KMS-11 (cell line): ENCODE measurements around the gene KEAP1.

Source experiments
- H2AFZ ChIP-seq: fragments of 200-600 bp; sonication (generic); 2 replicates; pipeline ENCODE4 v1.6.1; 2016; ENCODE audit warnings: antibody characterized with exemption, mixed run types, low read depth
- H3K27ac ChIP-seq: fragments of 200-600 bp; sonication (generic); 2 replicates; pipeline ENCODE4 v1.6.1; 2016; ENCODE audit warnings: mild to moderate bottlenecking, mixed run types
- H3K27me3 ChIP-seq: fragments of 200-600 bp; sonication (generic); 2 replicates; pipeline ENCODE4 v1.6.1; 2017; ENCODE audit warnings: mild to moderate bottlenecking, low read depth, mixed run types, moderate library complexity; ENCODE audit not compliant: insufficient read depth
- H3K36me3 ChIP-seq: fragments of 200-600 bp; sonication (generic); 2 replicates; pipeline ENCODE4 v1.6.1; 2017; ENCODE audit warnings: mild to moderate bottlenecking, mixed run types; ENCODE audit not compliant: insufficient read depth
- H3K4me1 ChIP-seq: fragments of 200-600 bp; sonication (generic); 2 replicates; pipeline ENCODE4 v1.6.1; 2016; ENCODE audit warnings: mild to moderate bottlenecking, low read depth, mixed run types; ENCODE audit not compliant: poor library complexity, severe bottlenecking
- H3K4me2 ChIP-seq: fragments of 200-600 bp; sonication (generic); 2 replicates; pipeline ENCODE4 v1.7.0; 2016; ENCODE audit warnings: mild to moderate bottlenecking, mixed run types
- H3K4me3 ChIP-seq: fragments of 200-600 bp; sonication (generic); IDR thresholded peaks from 2 replicates; pipeline ENCODE4 v1.6.1; 2017; ENCODE audit warnings: low read depth, low read length, mixed read lengths; ENCODE audit not compliant: insufficient read depth
- H3K79me2 ChIP-seq: fragments of 200-600 bp; sonication (generic); 2 replicates; pipeline ENCODE4 v1.6.1; 2016; ENCODE audit warnings: low read depth, mixed run types; ENCODE audit not compliant: insufficient read depth
- H3K9ac ChIP-seq: fragments of 200-600 bp; sonication (generic); 2 replicates; pipeline ENCODE4 v1.6.1; 2016; ENCODE audit warnings: mild to moderate bottlenecking, mixed run types
- H4K20me1 ChIP-seq: fragments of 200-600 bp; sonication (generic); 2 replicates; pipeline ENCODE4 v1.6.1; 2016; ENCODE audit warnings: mild to moderate bottlenecking, mixed run types; ENCODE audit not compliant: insufficient read depth
- TF ChIP-seq, protein P1 (sequence below): fragments of 200-600 bp; sonication (generic); conservative IDR thresholded peaks from 2 replicates; pipeline ENCODE4 v1.6.1; 2017; ENCODE audit warnings: low read depth, mild to moderate bottlenecking, antibody characterized with exemption, low read length, moderate library complexity, mixed read lengths

The KEAP1 gene

DNA sequence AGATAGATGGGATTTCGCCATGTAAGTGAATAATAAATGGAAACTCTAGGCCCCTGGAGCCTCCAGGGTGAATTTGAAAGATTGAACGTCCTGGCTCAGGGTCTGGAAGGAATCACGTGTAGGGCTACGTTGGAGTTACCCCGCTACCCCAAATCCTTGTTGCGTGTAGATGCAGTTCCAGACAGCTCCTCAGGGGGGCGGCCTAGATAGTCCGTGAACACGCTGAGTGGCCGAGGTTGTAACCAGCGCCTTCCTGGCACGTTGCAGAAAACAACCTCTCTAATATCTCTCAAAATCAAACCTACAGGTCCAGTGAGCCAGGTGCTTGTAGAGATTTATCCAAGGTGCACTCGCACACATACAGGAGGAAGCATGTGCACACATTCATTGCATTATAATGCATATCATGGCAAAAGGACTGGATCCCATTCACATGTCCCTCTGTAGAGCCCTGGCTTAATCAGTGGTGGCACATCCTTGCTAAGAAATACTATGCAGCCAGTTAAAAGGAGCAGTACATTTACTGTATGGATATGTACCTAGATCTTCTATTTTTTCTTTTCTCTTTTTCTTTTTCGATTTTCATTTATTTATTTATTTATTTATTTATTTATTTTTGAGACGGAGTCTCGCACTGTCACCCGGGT lies 2.5 kb upstream of the KEAP1 start:
- H2AFZ ChIP-seq, result no peak overlapping the region
- H4K20me1 ChIP-seq, result no peaks in the 10 kb centered on the region
- no peak overlapping the region for H3K4me3 ChIP-seq
- H3K9ac ChIP-seq, result no peak overlapping the region
- no peaks in the 10 kb centered on the region for H3K27me3 ChIP-seq
- TF ChIP-seq, protein P1, sequence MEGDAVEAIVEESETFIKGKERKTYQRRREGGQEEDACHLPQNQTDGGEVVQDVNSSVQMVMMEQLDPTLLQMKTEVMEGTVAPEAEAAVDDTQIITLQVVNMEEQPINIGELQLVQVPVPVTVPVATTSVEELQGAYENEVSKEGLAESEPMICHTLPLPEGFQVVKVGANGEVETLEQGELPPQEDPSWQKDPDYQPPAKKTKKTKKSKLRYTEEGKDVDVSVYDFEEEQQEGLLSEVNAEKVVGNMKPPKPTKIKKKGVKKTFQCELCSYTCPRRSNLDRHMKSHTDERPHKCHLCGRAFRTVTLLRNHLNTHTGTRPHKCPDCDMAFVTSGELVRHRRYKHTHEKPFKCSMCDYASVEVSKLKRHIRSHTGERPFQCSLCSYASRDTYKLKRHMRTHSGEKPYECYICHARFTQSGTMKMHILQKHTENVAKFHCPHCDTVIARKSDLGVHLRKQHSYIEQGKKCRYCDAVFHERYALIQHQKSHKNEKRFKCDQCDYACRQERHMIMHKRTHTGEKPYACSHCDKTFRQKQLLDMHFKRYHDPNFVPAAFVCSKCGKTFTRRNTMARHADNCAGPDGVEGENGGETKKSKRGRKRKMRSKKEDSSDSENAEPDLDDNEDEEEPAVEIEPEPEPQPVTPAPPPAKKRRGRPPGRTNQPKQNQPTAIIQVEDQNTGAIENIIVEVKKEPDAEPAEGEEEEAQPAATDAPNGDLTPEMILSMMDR, result peak; percentile 62; the same call in 1 of the 2 replicates
- no peak overlapping the region for H3K4me2 ChIP-seq
- peaks cover 22% of the 10 kb centered on the region for H3K4me1 ChIP-seq
- H3K79me2 ChIP-seq, result peaks cover 17% of the 10 kb centered on the region
- no peaks in the 10 kb centered on the region for H3K36me3 ChIP-seq
- no peak overlapping the region for H3K27ac ChIP-seq

DNA sequence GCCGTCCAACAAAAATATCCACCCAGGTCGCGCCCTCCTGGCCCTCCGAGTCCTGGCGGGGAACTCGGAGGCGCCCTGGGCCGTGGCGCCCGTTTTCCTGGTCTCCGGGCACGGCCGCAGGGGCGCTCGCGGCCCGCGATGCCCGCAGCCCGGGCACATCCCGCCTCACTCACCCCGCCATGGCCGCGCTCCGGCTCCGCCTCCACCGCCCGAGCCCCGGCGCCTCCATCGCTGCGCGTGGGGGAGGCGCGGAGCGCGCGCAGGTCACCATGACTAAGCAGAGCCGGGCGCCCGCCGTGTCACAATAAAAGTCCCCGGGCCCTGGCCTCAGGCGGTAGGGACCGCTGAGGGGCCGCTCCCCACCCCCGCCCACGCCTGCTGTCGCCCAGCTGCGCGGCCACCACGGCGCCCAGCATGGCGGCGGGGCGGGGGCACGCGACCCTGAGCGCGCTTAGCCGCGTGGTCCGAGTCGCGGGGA lies 593 bp downstream of the KEAP1 start:
- Histone ChIP-seq H4K20me1 (no peaks in the 10 kb centered on the region), H2AFZ (peak overlapping the region; percentile 80), H3K4me1 (peaks cover 41% of the 10 kb centered on the region), H3K4me2 (peak overlapping the region; percentile 100), H3K36me3 (no peaks in the 10 kb centered on the region), H3K27me3 (no peaks in the 10 kb centered on the region), H3K79me2 (peaks cover 48% of the 10 kb centered on the region), H3K4me3 (no peak overlapping the region), H3K9ac (peak overlapping the region; percentile 99), H3K27ac (peak overlapping the region; percentile 96)
- TF ChIP-seq, protein P1, result no peak

DNA sequence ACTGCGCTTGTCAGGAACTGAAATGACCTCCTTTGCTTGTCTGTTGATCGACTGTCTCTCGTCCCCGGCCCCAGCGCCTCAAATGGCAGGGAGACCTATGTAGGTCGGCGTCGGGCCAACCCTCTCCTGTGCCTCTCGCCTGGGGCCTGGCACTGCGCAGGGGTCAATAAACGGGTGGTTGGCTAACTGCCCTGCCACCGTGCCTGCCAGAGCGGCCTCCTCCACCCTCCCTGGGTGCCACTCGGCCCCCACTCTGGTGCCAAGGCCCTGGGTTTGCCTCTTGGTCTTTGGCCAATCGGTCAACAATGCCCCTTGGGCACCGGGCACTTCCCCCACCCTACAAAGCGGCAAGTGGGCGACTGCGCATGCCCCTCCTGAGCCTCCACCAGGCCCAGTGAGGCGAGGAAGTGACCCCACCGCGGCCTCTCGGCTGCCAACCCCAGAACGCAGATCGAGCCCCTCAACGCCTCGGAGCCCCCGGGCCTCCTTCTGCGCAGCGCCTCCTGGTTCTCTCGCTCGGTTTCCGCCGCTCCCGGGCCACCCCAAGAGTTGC lies 1.1 kb downstream of the KEAP1 start:
- peak overlapping the region; percentile 99 for H3K9ac ChIP-seq
- TF ChIP-seq, protein P1, result 0 out of 2 replicates have a peak, but pooled peaks have one; percentile 5
- peak overlapping the region; percentile 100 for H3K4me2 ChIP-seq
- peaks cover 41% of the 10 kb centered on the region for H3K4me1 ChIP-seq
- H3K79me2 ChIP-seq, result peaks cover 54% of the 10 kb centered on the region
- no peaks in the 10 kb centered on the region for H3K36me3 ChIP-seq
- H4K20me1 ChIP-seq, result no peaks in the 10 kb centered on the region
- H3K4me3 ChIP-seq, result no peak overlapping the region
- H2AFZ ChIP-seq, result peak overlapping the region; percentile 54
- peak overlapping the region; percentile 96 for H3K27ac ChIP-seq
- H3K27me3 ChIP-seq, result no peaks in the 10 kb centered on the region

DNA sequence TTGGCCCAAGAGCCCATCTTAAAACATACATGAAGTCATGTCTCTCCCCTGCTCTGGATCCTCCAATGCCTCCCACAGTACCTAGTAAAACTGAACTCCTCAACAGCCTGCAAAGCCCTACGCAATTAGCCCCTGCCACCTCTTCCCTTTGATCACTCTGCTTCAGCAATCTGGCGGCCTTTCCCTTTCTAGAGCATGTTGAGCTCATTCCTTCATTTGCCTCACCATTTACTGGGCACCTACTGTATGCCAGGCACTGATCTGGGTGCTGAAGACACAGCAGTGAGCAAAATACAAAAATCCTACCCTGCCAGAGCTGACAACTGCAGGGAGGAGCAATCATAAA lies 2.9 kb downstream of the KEAP1 start:
- peaks cover 6% of the 10 kb centered on the region; the same call in 1 of the 2 replicates for H3K36me3 ChIP-seq
- peak overlapping the region; percentile 29; the same call in 1 of the 2 replicates for H3K4me2 ChIP-seq
- H3K4me1 ChIP-seq, result peaks cover 41% of the 10 kb centered on the region
- H3K79me2 ChIP-seq, result peaks cover 72% of the 10 kb centered on the region
- H2AFZ ChIP-seq, result no peak overlapping the region
- H3K27me3 ChIP-seq, result no peaks in the 10 kb centered on the region
- H3K4me3 ChIP-seq, result no peak overlapping the region
- no peaks in the 10 kb centered on the region for H4K20me1 ChIP-seq
- TF ChIP-seq, protein P1, result no peak
- H3K9ac ChIP-seq, result no peak overlapping the region
- H3K27ac ChIP-seq, result no peak overlapping the region; the same call in 1 of the 2 replicates
